Midbrain (tissue), 1 donor: ENCODE measurements around the gene C6orf52.
"Not testable (repeated sequence)": the region's sequence is repeated elsewhere in the genome, so short reads cannot be mapped to it uniquely, and the experiment has no call there.

ENCODE experiments used
- DNase-seq: peaks from one replicate; lab custom pipeline; 2025; lab: John Stamatoyannopoulos, UW

Gene C6orf52

GRCh38 chr6:10694302-10695085, at the start of gene C6orf52, which contains the start of gene PAK1IP1:
Gene C6orf52, minus strand, starts transcription at chr6:10694616. Its CDS starts 7,066 bp downstream, at chr6:10687550.
Gene PAK1IP1, plus strand, starts transcription at chr6:10694972. Its CDS starts 14 bp downstream, at chr6:10694986.
- peak; percentile 96 for DNase-seq

GRCh38 chr6:10743515-10743914, 49.1 kb upstream of the C6orf52 start:
- no peak for DNase-seq

GRCh38 chr6:10742251-10742650, 47.8 kb upstream of the C6orf52 start:
- DNase-seq, result no peak

GRCh38 chr6:10741643-10742042, 47.2 kb upstream of the C6orf52 start:
- not testable (repeated sequence) for DNase-seq

GRCh38 chr6:10740061-10740460, 45.6 kb upstream of the C6orf52 start:
- no peak for DNase-seq

- DNase-seq, result no peak
These were observed 42.3 kb upstream of the C6orf52 start for GRCh38 chr6:10736731-10737130.

- no peak for DNase-seq
These were observed 39.4 kb upstream of the C6orf52 start for GRCh38 chr6:10733863-10734262.

- DNase-seq, result no peak
These were observed 38.8 kb upstream of the C6orf52 start for GRCh38 chr6:10733151-10733715.

- no peak for DNase-seq
These were observed 35.8 kb upstream of the C6orf52 start for GRCh38 chr6:10730254-10730653.

GRCh38 chr6:10725716-10726115, 31.3 kb upstream of the C6orf52 start:
- peak; percentile 27 for DNase-seq

GRCh38 chr6:10725044-10725443, 30.6 kb upstream of the C6orf52 start:
- DNase-seq, result no peak

- DNase-seq, result no peak
These were observed 29.1 kb upstream of the C6orf52 start for GRCh38 chr6:10723567-10723881.

- peak; percentile 95 for DNase-seq
These were observed 28.6 kb upstream of the C6orf52 start, which contains the start of gene TMEM14C for GRCh38 chr6:10722820-10723566. Gene TMEM14C, plus strand, starts transcription at chr6:10723070. Its CDS starts 1,544 bp downstream, at chr6:10724614.

- DNase-seq, result no peak
These were observed 28.1 kb upstream of the C6orf52 start for GRCh38 chr6:10722570-10722819.

- no peak for DNase-seq
These were observed 27.6 kb upstream of the C6orf52 start for GRCh38 chr6:10721850-10722569.

GRCh38 chr6:10720960-10721849, 26.8 kb upstream of the C6orf52 start:
- DNase-seq, result not testable (repeated sequence)

- DNase-seq, result no peak
These were observed 26.0 kb upstream of the C6orf52 start for GRCh38 chr6:10720265-10720959.

- no peak for DNase-seq
These were observed 25.5 kb upstream of the C6orf52 start for GRCh38 chr6:10719964-10720264.

- DNase-seq, result no peak
These were observed 25.0 kb upstream of the C6orf52 start for GRCh38 chr6:10719296-10719963.

- DNase-seq, result no peak
These were observed 19.5 kb upstream of the C6orf52 start for GRCh38 chr6:10713962-10714361.
